Measurements from ENCODE around the gene ZNF655.

The ZNF655 gene

GRCh38 chr7:99596408-99596955 lies 38.0 kb downstream of the ZNF655 start:
- Histone ChIP-seq H3K36me3 (ENCODE audit: insufficient read depth, low read length) (no peaks in the 10 kb centered on the region), H3K79me2 (ENCODE audit: insufficient read depth, low read length) (no peaks in the 10 kb centered on the region), H4K20me1 (ENCODE audit: insufficient read depth, low read length) (no peaks in the 10 kb centered on the region), H2AFZ (ENCODE audit: low read depth, low read length) (no peak overlapping the region), H3K9ac (ENCODE audit: low read depth, low read length) (no peak overlapping the region), H3K4me3 (ENCODE audit: low read depth in 1 of 2, low read length in 2 of 2) (no peak overlapping the region), H3K4me1 (ENCODE audit: insufficient read depth, low read length) (no peaks in the 10 kb centered on the region), H3K27me3 (ENCODE audit: insufficient read depth, low read length, poor library complexity) (no peaks in the 10 kb centered on the region), H3K9me3 (ENCODE audit: insufficient read depth, low read length, severe bottlenecking) (no peaks in the 10 kb centered on the region), H3K4me2 (ENCODE audit: insufficient read depth, low read length) (no peak overlapping the region), H3K27ac (ENCODE audit: low read length) (no peak overlapping the region)
- DNase-seq (no peak), ATAC-seq (ENCODE audit: insufficient read depth, low read depth) (no peak)
- TF ChIP-seq CTCF (IDR thresholded peaks at IDR 0.05; ENCODE audit: borderline replicate concordance, extremely low read depth, low read length, poor library complexity, severe bottlenecking) (no peak), EZH2 (IDR thresholded peaks at IDR 0.05; ENCODE audit: borderline replicate concordance, low read depth, low read length, severe bottlenecking) (no peak)

- Histone ChIP-seq H3K4me3 (ENCODE audit: low read depth in 1 of 2, low read length in 2 of 2) (no peak within 1 kb of the TSS), H3K4me2 (ENCODE audit: insufficient read depth, low read length) (no peak within 1 kb of the TSS), H3K9me3 (ENCODE audit: insufficient read depth, low read length, severe bottlenecking) (no peaks in the 10 kb centered on the region), H3K27me3 (ENCODE audit: insufficient read depth, low read length, poor library complexity) (no peaks in the 10 kb centered on the region), H3K79me2 (ENCODE audit: insufficient read depth, low read length) (no peaks in the 10 kb centered on the region), H3K9ac (ENCODE audit: low read depth, low read length) (no peak within 1 kb of the TSS), H4K20me1 (ENCODE audit: insufficient read depth, low read length) (no peaks in the 10 kb centered on the region), H3K36me3 (ENCODE audit: insufficient read depth, low read length) (no peaks in the 10 kb centered on the region), H3K4me1 (ENCODE audit: insufficient read depth, low read length) (no peaks in the 10 kb centered on the region), H3K27ac (ENCODE audit: low read length) (no peak within 1 kb of the TSS), H2AFZ (ENCODE audit: low read depth, low read length) (no peak within 1 kb of the TSS)
- DNase-seq (no peak), ATAC-seq (ENCODE audit: insufficient read depth, low read depth) (peak; percentile 41)
- TF ChIP-seq EZH2 (IDR thresholded peaks at IDR 0.05; ENCODE audit: borderline replicate concordance, low read depth, low read length, severe bottlenecking) (no peak), CTCF (IDR thresholded peaks at IDR 0.05; ENCODE audit: borderline replicate concordance, extremely low read depth, low read length, poor library complexity, severe bottlenecking) (no peak)
Measured at GRCh38 chr7:99597762-99598501, 39.5 kb downstream of the ZNF655 start, which contains the start of gene TMEM225B. TSS of gene TMEM225B (plus strand) at chr7:99598267. CDS start at chr7:99604389, 6,122 bp downstream.

- Histone ChIP-seq H2AFZ (ENCODE audit: low read depth, low read length) (no peak overlapping the region), H3K27ac (ENCODE audit: low read length) (no peak overlapping the region), H3K27me3 (ENCODE audit: insufficient read depth, low read length, poor library complexity) (no peaks in the 10 kb centered on the region), H3K9ac (ENCODE audit: low read depth, low read length) (no peak overlapping the region), H4K20me1 (ENCODE audit: insufficient read depth, low read length) (no peaks in the 10 kb centered on the region), H3K9me3 (ENCODE audit: insufficient read depth, low read length, severe bottlenecking) (no peaks in the 10 kb centered on the region), H3K4me2 (ENCODE audit: insufficient read depth, low read length) (no peak overlapping the region), H3K36me3 (ENCODE audit: insufficient read depth, low read length) (no peaks in the 10 kb centered on the region), H3K79me2 (ENCODE audit: insufficient read depth, low read length) (no peaks in the 10 kb centered on the region), H3K4me1 (ENCODE audit: insufficient read depth, low read length) (no peaks in the 10 kb centered on the region), H3K4me3 (ENCODE audit: low read depth in 1 of 2, low read length in 2 of 2) (no peak overlapping the region)
- ATAC-seq (ENCODE audit: insufficient read depth, low read depth) (no peak), DNase-seq (no peak)
- no peak for TF ChIP-seq EZH2 (IDR thresholded peaks at IDR 0.05; ENCODE audit: borderline replicate concordance, low read depth, low read length, severe bottlenecking)
- no peak for TF ChIP-seq CTCF (IDR thresholded peaks at IDR 0.05; ENCODE audit: borderline replicate concordance, extremely low read depth, low read length, poor library complexity, severe bottlenecking)
Measured at GRCh38 chr7:99599836-99600235, 41.4 kb downstream of the ZNF655 start.

All from DND-41 (cell line).